Measurements from ENCODE around the gene MTMR4. TPM values are rescaled to one million over a fixed set of nuclear protein-coding genes. Genes with fewer than 3 reads are reported as not detected.
"Not testable (repeated sequence)": the region's sequence is repeated elsewhere in the genome, so short reads cannot be mapped to it uniquely, and the experiment has no call there.

MTMR4 gene
- total RNA-seq, 1 donor from 2014 or later, result 76.4 TPM

DNA sequence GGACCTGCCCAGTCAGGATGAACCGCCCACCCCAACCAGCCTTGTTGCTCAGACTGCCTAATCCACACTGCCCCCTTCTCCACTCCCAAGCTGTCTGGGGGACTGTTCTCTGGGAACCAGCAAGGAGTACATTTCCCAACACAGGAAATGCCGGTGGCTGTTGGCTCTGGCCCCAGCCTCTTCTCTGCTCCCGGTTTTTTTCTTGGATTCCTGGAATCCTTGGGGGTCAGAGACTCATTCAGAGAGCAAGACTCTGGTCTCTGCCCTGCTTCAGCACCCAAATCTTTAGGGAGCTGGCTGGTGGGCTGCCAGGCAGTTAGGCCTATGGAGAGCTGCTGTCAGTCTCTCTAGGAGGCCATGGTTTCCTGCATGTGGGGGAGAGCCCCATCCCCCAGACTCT is 10.8 kb upstream of the MTMR4 start:
- no peak for DNase-seq (ENCODE audit: low spot score)

DNA sequence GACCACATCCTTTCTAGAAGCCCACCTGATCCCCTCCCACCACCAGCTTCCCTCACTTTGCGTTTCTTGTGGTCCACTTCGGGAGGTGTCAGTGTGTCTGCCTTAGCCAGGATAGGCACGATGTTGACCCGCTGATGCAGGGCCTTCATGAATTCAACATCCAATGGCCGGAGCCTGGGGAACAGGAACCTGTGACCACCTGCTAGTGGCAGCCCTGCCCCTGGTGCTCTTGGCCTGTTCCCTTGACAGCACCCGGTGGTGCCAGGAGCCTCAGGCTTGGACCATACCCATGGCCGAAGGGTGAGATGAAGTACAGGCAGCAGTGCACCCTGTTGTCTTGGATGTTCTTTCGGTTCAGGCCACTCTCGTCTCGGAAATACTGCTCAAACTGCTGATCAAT is 7.2 kb upstream of the MTMR4 start:
- DNase-seq (ENCODE audit: low spot score), result no peak

DNA sequence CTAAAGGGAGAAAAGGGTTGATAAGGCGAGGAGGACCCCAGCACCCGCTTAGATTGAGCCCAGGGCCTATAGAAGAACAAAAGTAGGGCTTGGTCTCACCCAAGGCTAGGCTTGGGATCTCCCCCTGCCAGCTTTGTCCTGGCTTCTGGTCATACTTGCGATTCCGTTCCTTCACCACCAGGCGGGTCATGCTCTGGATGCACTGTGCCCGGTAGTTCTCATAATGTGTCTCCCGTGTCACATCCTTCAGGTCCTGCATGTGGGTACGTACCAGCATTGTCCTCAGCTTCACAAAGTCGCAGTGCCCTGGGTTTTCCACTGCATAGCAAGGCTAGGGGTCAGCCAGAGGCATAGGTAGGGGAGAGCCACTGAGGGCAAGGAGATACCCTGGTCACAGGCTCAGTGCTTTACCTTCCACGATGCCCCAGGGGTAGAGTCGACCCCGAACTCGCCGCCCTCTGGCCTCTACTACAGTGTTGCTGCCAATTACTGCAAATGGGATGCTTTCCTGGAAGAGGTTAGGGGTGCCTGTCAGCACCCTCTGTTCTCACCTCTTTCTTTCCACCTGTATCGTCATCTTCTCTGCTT is 6.5 kb upstream of the MTMR4 start:
- DNase-seq (ENCODE audit: low spot score), result no peak

DNA sequence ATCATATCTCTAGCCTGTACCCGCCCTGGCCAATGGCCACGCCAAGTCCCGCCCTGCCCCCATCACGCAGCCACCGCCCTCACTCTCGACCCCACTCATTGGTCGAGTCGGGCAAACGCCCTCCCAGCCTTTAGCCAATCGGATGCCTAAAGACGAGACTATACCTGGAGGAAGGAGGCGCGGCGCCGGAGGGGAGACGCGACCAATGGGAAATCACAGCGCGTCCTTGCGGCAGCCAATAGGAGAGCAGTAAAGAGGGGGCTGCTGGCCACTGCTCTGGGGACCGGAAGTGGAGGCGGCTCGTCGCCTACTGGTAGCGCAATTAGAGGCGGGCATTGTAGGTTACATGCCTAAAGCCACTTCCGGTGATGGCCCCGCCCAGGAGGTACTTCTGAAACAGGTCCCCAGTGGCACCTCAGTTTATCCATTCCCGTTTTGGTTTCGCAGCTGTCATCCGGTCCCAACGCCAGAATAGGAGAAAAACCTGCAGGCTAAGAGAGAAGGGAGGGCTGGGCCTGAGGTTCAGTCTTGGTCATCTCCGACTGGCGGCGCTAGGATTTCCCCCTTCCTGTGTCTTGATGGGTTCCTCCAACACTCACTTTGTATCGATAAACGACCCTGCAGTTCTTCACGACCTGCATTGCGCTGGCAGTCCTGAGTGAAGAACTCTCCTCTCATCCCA is 3.6 kb upstream of the MTMR4 start:
- peak; percentile 100 for DNase-seq (ENCODE audit: low spot score)

DNA sequence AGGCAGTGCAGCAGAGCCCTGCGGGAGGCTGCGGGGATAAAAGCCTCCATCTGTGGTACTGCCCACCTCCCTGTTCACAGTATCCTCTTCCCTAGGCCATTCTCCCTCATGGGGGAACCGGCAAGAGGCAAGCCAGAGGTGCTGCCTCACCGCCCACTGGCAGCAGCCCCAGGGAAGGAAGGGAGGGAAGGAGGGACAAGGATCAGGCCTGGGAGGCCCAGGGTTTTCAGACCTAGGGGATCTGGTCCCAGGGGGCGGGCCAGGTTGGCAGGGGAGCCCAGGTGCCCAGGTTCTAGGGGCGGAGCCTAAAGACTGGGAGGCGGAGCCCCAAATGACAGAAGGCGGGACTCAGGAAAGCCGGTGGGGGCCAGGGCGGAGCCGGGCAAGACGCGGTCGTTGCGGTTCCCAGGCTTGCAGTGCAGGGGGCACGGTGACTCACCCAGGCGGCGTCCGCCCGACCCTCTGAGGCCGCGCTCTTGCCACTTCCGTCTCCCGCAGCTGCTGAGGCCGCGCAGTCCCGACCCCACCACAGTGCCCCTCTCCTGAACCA is 3.0 kb upstream of the MTMR4 start:
- no peak for DNase-seq (ENCODE audit: low spot score)

DNA sequence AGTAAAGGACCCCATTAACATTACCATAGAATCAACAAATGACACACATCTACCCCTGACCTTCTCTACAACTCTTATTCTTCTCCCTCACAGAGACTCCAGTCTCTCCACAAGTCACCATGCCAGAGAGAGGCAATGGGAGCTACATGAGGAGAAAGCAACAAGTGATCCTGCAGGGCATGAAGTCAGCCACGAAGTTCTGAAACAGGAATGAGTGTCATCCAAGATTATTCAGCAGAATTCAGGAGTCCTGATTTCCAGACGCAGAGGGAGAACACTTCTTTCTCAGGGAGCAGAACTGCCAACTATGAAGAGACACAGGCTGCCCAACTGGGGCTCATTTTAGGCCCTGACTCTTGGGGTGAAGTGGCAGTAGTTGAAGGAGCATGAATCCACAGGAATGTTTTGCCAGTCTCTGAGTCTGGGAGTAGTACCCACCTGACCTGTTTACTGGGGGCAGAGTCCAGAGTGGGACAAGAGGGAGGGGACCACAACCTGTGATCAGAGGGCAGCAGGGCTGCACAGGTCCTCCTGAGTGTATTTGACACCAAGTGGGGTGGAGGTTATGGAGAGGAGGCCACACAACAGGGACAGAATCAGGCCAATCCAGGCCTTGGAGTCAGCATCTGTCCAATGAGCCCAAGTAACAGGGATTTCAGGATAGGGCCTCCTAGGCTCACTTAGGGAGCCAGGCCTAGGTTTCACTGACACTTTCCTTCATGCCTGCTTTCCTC is 2.4 kb upstream of the MTMR4 start:
- DNase-seq (ENCODE audit: low spot score), result no peak

DNA sequence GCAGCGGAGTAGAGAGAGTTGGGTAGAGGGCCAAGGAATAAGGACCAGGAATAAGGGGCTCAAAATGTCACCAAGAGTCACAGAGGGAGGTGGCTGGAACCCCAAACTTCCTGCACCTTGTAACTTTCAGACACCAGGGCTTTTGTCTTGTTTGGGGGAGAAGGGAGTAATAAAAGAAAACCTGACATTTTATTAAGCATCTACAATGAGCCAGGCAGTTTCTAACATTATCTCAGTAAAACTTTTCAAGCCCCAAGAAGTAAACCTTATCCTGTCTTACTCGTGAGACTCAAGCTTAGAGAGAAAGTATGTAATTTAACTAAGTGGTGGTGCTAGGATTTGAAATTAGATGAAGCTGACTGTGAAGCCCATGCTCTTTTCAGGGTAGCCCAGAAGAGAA is 848 bp upstream of the MTMR4 start:
- no peak for DNase-seq (ENCODE audit: low spot score)

DNA sequence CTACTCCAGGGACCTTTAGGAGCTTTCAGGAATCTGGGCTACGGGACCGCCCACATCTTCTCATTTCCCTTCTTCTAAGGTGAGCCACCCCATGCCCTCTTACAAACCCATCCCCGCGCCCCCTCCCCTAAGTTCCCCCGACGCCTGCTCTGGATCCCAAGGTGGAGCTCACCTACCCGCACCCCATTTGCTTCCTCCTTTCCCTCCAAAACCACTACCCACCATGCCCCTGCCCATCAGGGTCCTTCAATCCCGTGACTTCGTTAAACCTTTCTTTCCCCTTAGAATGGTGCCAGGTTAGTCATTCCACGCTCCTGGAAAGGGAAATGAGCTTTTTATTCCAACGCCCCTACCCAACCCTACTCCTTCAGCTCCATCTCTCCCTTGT is 326 bp upstream of the MTMR4 start:
- no peak for DNase-seq (ENCODE audit: low spot score)

DNA sequence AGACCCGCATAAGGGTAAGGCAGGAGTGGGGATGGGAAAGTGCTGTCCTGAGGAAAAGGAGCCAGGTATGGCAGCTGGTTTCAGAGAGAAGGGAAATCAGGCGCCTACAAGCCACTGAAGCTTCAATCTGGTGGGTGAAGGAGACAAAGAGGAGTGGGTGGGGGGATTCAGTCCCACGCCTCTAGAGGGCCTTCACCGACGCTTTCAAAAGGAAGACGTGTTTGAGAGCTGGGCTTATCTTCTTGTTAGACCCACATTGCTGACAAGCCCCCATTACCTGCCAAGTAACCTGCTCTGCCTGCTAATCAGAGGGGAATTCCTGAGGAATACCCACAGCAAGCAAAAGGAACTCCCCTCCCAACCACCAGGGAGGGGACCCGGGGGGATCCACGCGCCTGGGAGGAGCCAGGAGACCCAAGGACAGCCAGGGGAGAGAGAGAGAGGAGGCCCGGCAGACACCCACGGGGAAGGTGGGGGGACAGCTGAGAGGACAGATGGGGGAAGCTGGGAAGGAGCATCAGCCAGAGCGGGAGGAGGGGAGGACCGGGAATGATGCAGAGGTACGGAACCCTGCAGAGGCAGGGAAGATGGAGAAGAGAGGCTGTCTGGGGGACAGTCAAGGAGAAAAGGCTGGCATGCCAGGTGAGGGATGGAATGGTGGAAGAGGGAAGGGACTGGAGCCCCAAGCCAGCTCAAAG is 1.0 kb downstream of the MTMR4 start:
- no peak for DNase-seq (ENCODE audit: low spot score)

DNA sequence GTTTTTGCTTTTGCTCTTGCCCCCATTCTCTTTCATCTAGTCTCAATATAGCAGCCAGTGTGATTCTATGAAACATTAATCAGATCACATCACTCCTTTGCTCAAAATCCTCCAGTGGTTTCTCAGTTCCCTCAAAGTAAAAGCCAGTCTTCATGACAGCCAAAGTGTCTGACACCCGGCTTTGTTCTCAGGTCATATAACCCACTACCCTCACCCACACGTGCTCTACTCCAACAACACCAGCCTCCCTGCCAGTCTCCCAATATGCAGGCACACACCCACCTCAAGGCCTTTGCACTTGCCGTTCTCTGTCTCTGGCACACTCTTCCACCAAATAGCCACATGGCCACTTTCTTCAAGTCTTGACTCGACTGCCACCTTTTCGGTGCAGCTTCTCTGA is 4.4 kb downstream of the MTMR4 start:
- no peak for DNase-seq (ENCODE audit: low spot score)

DNA sequence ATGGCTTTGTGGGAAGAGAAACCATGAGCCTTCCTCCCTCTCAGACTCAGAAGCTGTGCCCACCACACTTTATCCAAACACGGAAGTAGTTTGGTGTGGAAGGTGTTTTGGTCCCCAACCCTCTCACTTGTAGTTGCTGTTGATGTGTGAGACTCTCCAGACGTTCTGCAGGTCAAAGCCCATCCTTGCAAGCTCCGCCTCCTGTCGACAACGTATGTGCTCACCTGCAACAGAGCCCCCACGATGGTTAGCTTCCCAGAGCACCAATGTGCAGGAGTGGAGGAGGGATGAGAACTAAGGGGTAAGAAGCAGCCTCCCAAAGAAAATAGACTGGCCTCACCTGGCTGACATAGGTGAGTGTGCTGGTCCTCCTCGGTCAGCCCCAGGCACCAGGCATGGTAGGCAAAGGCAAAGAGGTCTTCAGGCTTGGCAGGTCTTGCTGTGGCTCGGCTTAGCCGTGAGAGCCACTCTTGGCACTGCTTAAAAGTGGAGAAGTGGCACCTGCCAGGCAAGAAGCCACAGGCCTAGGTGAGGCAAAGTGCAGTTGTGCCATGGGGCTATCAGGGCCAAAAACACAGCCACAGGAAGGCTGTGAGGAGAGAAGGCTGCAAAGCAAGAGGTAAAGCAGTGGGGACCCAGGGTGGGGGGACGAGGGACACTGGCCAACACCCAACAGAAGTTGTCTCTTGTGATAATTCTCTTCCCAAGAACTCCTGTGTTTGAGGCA is 5.9 kb downstream of the MTMR4 start:
- no peak for DNase-seq (ENCODE audit: low spot score)

DNA sequence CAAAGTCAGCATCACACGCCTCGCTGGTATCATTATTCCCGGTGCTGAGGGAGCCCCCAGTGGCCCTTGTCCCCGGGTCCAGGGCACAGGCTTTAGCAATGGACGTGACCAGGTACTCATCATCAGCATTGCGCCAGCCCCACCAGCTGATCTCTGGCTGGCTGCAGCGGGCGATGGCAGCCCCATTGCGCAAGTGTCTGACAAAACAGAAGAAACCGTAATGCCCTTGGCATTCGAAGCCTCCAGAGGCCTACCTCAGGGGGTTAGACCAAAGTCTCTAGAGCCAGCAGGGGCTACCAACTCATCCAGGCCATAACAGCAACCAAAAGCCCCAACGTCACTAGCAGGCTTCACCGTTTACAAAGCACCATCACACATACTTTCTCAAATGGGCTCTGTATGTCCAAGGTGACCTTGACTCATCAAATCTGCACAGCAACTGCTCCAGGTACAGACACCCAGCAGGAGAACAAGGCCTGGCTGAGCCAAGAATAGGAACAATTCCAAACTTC is 7.3 kb downstream of the MTMR4 start:
- DNase-seq (ENCODE audit: low spot score), result no peak

DNA sequence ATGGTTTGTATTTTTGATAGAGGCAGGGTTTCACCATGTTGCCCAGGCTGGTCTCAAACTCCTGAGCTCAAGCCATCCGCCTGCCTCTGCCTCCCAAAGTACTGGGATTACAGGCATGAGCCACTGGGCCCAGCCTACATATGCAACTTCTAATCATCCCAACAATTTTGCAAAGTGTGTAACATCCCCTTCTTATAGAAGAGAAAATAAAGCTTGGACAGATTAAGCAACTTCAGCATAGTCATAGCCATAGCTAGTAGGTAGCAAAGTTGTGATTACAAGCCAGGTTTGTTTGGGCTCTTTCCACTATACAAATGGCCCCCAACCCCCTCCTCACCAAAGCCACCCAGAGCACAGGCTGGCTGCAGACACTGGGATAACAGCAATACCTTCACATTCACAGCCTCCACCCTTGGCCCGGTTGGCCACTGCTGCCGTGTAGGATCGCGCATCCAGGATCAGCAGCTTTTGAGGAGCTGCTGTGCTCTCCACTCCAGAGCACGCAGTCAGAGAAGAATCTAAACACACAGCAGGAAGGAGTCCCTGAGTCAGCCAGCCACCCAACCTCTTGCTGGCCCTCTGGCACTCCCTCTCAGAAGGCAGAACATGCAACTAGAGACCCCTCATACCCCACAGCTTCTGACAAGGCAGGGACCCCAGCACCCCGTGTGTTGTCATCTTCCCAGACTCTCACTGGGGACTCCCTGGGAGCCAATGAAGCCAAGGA is 7.9 kb downstream of the MTMR4 start:
- no peak for DNase-seq (ENCODE audit: low spot score)

DNA sequence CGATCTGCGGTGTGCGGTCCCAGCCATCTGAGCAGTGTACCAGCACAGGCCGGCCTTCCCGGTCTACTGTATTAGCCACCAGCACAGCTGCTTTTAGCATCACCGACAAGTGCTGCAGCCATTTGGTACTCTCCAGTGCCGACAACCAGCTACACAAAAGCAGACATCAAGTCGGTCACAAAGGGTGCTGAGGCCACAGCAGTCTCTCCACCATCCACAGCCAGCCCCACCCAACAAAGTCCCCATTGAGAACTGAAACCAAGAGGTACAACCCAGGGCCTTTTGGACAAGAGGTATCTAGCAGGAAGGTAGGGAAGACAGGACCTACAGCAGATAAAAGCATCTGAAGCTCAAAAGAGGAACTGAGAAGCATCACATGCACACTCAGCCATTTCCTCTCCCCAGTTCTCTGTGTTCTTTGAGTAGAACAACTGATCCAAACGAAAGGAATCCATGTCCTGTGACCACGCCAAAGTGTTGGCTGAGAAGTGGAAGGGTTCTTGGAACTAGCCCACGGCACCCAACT is 9.5 kb downstream of the MTMR4 start:
- DNase-seq (ENCODE audit: low spot score), result no peak

DNA sequence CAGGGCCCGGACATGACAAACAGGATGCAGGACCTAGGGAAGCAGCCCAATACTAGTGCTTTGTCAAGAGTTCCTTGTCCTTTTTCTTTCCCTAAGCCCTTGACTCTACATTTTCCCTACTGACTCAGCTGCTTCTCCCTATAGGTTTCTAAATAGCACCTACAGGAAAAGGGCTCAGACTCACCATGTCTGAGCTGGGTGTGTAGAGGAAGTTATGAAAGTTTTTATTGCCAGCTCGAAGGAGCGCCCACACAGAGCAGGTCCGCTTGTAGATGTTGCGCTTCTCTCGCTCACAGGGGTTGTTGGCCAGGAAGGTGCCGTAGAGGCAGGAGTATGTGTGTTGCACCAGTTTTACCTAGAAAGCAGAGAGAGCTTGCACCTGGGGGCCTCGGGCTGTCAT is 10.6 kb downstream of the MTMR4 start:
- no peak for DNase-seq (ENCODE audit: low spot score)

DNA sequence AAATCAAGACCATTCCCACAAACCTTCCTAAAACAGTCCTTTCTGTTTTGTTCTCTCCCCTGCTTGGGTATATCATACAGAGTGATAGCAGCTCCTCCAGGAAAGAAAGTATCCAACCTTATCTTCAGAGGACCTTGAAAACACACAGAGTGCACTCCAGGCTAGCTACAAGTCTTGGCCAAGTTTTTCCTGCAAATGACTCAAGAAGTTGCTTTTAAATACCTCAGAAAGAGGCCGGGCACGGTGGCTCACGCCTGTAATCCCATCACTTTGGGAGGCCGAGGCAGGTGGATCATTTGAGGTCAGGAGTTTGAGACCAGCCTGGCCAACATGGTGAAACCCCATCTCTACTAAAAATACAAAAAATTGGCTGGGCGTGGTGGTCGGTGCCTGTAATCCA is 11.3 kb downstream of the MTMR4 start:
- not testable (repeated sequence) for DNase-seq (ENCODE audit: low spot score)

DNA sequence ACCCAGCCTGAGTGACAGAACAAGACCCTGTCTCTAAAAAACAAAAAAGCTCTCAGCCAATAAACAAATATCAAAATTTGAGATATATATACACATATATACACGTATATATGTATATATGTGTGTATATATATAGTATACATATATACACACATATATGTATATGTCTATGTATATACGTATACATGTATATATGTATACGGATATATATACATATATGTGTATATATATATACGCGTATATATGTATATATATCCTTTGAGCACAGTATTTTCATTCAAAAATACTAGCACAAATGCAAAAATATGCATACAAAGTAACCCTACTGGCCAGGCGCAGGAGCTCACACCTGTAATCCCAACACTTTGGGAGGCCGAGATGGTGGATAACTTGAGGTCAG is 13.0 kb downstream of the MTMR4 start:
- no peak for DNase-seq (ENCODE audit: low spot score)

DNA sequence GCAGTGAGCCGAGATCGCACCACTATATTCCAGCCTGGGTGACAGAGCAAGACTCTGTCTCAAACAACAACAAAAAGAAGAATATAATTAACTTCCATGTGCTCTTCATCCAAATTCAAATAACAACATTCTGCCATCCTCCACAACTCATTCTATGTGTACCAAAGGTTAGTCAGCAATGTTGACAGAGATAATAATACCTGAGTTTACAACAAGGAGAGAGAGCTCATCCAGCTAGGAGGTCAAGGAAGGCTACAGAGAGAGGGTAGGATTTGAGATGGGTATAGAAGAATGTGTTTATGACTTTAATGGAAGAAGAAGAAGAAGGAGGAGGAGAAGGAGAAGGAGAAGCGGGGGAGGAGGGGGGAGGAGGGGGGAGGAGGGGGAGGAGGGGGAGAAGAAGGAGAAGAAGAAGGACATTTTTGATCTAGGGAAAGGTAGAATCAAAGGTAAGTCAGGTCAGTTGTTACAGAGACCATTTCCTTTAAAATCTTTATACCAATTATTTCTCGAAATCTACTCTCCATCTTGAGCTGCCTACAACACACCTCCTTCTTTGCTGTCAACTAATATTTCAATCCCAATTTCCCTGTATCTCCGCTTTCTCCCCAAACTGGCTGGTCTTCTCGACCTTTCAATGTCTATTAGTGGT is 16.1 kb downstream of the MTMR4 start:
- no peak for DNase-seq (ENCODE audit: low spot score)

DNA sequence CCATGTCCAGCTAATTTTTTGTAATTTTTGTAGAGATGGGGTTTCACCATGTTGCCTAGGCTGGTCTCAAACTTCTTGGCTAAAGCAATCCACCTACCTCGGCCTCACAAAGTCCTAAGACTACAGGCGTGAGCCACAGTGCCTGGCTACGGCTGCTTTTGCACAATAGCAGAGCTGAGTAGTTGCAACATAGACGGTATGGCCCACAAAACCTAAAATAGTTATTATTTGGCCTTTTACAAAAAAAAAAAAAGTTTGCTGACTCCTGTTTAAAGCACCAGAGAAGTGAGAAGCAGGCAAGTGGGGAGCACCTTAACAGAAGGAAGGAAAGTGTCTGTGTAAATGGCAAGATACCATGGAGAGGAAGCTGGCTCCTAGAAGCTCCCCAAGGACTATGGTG is 20.9 kb downstream of the MTMR4 start:
- DNase-seq (ENCODE audit: low spot score), result no peak
